Measurements from ENCODE around the gene TRERF1.

DNA sequence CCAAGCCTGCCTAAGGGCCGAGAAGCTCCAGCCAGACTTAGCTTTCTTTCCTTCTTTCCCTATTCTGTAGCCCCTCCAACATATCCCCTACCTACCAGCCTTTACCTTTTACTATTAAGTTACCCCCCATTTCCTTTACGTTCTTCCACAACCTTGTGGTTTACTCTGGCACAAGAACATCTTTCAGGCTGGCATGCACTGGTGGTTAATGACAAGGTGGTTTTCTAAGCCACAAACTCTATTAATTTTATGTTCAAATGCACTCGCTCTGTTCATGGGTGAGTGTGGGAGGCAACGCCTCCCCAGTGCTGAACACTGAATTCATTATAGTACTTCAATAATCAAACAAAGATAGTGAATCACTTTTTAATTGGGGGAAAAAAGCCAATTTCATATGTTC is 64.4 kb downstream of the TRERF1 start:
- no peak for TF ChIP-seq GATA3 (IDR thresholded peaks at IDR 0.05; ENCODE audit: low read depth, low read length)
- TF ChIP-seq GATA2 (IDR thresholded peaks at IDR 0.05; ENCODE audit: low read depth, low read length): no peak
